ENCODE results near the gene EXOC4.

The EXOC4 gene

GRCh38 chr7:133681529-133681928 lies 428.7 kb downstream of the EXOC4 start:
- DNase-seq: no peak

GRCh38 chr7:133682364-133683181 lies 429.7 kb downstream of the EXOC4 start:
- peak; percentile 16 for DNase-seq

GRCh38 chr7:133683182-133683454 lies 430.2 kb downstream of the EXOC4 start:
- no peak for DNase-seq

GRCh38 chr7:133688483-133689239 lies 435.8 kb downstream of the EXOC4 start:
- no peak for DNase-seq

GRCh38 chr7:133690740-133691139 lies 437.9 kb downstream of the EXOC4 start:
- DNase-seq: no peak

DNA sequence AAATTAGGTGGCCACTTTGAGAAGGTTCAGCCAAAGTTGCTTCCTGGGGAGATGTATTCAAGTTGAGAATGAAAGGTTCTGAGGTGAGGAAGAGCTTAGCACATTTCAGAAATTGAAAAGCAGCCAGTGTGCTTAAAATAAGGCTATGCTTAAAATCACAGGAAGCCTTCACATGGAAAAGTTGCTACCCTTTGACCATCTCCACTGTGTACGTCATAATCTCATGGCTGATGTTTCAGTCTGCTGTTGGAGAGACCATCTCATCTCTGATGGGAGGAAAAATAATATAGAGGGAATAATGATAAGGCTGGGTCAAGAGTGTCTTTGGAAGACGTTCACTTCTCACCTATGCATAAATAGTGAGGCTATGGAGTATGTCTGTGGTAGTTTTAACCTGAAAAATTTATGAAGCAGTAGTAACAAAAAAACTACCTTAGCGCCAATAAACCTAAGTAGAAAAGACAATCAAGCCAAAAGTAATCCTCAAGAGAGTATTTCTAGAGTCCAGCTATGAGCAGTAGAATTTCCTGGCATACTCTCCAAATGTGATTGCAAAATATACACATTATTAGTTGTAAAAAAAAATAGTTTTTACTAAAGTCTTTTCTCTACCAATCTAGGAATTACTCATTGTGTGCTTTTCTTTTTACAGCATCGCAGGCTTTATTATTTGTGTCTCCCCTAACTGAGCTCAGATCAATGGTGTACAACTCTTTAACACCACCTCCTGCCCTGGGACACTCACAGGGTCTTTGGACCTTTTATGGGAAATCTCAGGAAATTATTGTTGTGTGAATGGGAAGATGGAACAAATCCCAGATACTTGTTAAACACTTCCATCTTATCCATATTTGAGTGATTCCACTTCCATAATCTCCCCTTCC lies 439.1 kb downstream of the EXOC4 start:
- no peak for DNase-seq

GRCh38 chr7:133693281-133693680 lies 440.4 kb downstream of the EXOC4 start:
- no peak for DNase-seq

DNA sequence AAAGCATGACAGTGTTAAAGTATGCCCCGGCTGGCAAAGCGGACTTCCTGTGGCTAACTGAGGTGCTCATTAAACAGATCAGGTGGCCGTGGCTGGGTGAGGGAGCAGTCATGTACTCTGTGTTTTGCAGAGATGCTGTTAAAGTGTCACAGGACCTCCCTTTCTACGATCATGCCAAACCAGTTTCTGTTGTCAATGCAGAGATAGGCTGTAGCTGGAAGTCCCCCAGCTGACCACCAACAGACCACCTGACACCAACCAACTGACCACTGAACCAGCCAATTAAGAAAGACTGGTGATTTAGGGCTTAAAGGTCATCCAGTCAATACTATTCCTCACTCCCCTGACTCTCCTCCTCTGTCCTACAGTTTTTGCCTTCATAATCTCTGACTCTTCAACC lies 443.2 kb downstream of the EXOC4 start:
- DNase-seq: no peak

- no peak for DNase-seq
These were observed 444.7 kb downstream of the EXOC4 start for GRCh38 chr7:133697585-133697984.

GRCh38 chr7:133698127-133698526 lies 445.2 kb downstream of the EXOC4 start:
- DNase-seq: no peak

- no peak for DNase-seq
These were observed 446.5 kb downstream of the EXOC4 start for GRCh38 chr7:133699386-133699785.

DNA sequence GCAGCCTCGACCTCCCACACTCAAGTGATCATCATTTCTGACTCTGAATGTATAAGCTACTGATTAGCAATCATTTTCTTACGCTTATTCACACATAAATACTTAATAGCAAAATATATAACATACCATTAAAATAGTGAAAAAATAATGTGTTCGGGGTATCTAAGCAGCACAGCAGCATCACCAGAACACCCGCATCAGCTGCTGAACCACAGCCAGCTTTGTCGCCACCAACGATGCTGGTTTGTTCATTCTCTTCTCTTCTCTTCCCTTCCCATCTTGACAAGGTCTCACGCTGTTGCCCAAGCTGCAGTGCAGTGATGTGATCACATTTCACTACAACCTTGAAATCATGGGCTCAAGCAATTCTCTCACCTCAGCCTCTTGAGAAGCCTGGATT lies 449.2 kb downstream of the EXOC4 start:
- DNase-seq: no peak

DNA sequence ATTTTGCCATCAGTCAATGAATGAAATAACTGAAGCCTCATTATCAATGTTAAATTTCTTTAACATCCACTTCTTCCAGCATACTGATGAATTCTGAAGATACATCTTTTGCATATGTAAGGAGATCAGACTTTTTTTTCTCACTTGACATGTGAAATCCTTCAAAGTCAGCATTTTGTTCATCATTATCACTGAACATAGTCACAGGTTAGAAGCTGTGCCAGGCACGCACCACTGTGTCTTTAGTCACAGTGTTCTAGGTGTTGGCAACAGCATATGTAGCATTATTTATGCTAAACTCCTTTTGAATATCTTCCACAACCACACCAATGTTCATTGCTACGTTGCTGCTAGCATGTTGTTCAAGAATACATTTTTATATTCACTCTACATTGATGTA lies 450.1 kb downstream of the EXOC4 start:
- no peak for DNase-seq

- no peak for DNase-seq
These were observed 450.7 kb downstream of the EXOC4 start for GRCh38 chr7:133703547-133703946.

GRCh38 chr7:133704453-133704852 lies 451.6 kb downstream of the EXOC4 start:
- DNase-seq: no peak

DNA sequence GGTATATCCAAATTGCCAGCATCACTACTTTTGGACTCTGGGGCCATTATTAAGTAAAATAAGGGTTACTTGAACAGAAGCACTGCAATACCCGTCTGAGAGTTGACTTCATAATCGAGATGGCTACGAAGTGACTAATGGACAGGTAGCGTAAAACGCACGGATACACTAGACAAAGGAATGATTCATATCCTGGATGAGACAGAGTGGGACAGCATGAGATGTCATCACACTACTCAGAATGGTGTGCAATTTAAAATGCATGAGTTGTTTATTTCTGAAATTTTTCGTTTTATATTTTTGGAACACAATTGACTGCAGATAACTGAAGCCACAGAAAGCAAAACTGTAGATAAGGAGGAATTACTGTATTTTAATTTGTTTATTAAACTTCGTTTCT lies 452.7 kb downstream of the EXOC4 start:
- DNase-seq: no peak

DNA sequence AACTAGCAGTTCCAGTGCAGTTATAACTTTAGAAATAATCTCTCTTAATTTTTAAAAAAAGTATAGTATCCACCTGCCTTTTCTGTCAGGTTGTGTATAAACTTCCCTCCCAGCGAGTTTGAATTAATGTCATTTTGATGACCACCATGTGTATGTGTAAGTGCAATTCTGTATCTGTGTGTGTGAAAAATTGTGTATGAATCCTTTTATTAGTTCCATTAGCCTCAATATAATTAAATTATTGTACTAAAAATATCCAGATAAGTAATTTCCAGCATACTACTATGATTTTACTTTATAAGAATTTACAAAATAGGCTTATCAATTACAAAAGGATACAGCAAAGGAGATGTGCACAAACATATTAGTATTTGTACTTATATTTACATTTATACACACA lies 453.1 kb downstream of the EXOC4 start:
- no peak for DNase-seq

- no peak for DNase-seq
These were observed 456.4 kb downstream of the EXOC4 start for GRCh38 chr7:133709036-133709880.

DNA sequence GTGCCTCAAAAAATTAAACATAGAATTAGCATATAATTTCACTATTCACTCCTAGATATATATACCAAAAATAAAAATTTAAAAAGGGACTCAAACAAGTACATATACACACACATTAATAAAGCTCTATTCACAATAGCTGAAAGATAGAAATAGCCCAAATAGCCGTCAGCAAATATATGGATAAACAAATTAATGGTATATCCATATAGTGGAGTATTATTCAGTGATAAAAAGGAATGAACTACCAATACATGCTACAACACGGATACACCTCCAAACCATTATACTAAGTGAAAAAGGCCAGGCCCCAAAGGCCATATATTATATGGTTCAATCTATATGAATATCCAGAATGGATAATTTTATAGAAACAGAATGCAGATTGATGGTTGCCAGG lies 459.7 kb downstream of the EXOC4 start:
- DNase-seq: no peak

DNA sequence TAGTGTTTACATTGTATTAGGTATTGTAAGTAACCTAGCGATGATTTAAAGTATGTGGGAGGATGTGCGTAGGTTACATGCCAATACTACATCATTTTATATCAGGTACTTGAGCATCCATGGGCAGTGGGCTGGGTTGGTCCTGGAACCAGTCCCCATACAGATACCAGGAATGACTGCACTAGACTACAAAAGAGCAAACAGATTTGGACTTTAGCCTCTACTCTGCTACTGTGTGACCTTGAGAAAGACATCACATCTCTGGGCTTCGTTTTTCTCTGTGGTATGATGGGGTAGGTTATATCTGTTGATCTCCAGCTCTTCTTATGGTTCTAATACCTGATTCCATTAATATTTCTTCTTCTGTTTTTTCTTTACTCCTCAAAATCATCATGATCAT lies 461.8 kb downstream of the EXOC4 start:
- no peak for DNase-seq

DNA sequence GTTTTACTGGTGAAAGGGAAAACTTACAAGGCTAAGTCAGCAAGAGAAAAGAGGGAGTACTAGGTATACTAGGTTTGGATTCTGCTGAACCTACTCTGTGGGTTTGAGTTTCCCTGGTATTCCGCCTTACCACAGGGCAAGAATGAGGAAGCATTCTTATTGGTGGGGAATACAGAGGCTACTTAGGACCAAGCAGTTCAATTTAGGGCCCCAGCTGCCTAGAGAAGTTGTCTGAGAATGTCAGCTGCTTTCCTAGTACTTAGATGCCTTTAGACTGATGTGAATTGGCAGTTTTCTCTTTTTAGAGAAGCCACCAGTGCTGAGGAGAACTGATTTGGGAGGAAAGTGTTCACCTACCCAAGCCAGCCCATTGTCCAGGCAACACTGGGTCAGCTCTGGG lies 465.3 kb downstream of the EXOC4 start:
- no peak for DNase-seq

DNA sequence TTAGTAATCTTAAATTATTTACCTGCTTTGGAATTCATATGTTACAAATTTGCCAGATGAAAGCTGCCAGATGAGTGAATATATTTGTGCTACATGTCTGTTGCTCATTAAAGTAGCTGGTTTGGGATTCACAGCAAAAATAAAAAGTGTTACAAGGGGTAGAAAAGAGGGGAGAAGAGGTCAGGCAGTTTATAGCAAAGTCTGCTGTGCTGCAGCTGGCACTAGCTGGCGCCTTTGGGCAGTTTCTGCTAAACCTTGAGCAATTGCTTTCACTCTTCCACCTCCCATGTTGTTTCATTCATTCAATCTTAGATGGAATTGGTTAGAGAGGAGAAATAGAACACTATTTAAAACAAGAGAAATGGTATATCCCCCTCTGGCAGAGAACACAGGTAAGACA lies 470.2 kb downstream of the EXOC4 start:
- no peak for DNase-seq

- DNase-seq: no peak
These were observed 471.3 kb downstream of the EXOC4 start for GRCh38 chr7:133724148-133724547.
